Superior temporal gyrus (tissue), 1 donor: ENCODE data around the gene KLF3.

ENCODE experiments used
- DNase-seq: peaks from one replicate; pipeline ENCODE4 v3.0.0-alpha.2; 2016; ENCODE audit errors: extremely low spot score

The KLF3 gene

GRCh38 chr4:38674258-38675144, 10.5 kb downstream of the KLF3 start:
- DNase-seq, result peak; percentile 59

- DNase-seq, result peak; percentile 98
Measured at GRCh38 chr4:38675146-38676121, 11.4 kb downstream of the KLF3 start.

- DNase-seq, result no peak
Measured at GRCh38 chr4:38676986-38677385, 13.0 kb downstream of the KLF3 start.

- DNase-seq, result no peak
Measured at GRCh38 chr4:38677441-38677840, 13.4 kb downstream of the KLF3 start.

- peak; percentile 80 for DNase-seq
Measured at GRCh38 chr4:38678078-38678477, 14.1 kb downstream of the KLF3 start.

GRCh38 chr4:38679921-38680320, 15.9 kb downstream of the KLF3 start:
- no peak for DNase-seq

- no peak for DNase-seq
Measured at GRCh38 chr4:38681281-38681991, 17.4 kb downstream of the KLF3 start.

GRCh38 chr4:38682336-38682735, 18.3 kb downstream of the KLF3 start:
- no peak for DNase-seq

- DNase-seq, result no peak
Measured at GRCh38 chr4:38683276-38683675, 19.3 kb downstream of the KLF3 start.

GRCh38 chr4:38684271-38684670, 20.3 kb downstream of the KLF3 start:
- DNase-seq, result no peak

- no peak for DNase-seq
Measured at GRCh38 chr4:38684951-38685844, 21.2 kb downstream of the KLF3 start.

GRCh38 chr4:38686682-38687081, 22.7 kb downstream of the KLF3 start:
- DNase-seq, result no peak

- no peak for DNase-seq
Measured at GRCh38 chr4:38687571-38688011, 23.6 kb downstream of the KLF3 start.

GRCh38 chr4:38688676-38689355, 24.8 kb downstream of the KLF3 start:
- DNase-seq, result no peak

- DNase-seq, result no peak
Measured at GRCh38 chr4:38691251-38692008, 27.4 kb downstream of the KLF3 start.

- DNase-seq, result no peak
Measured at GRCh38 chr4:38692421-38692820, 28.4 kb downstream of the KLF3 start.

GRCh38 chr4:38693569-38693968, 29.6 kb downstream of the KLF3 start:
- DNase-seq, result no peak

- DNase-seq, result no peak
Measured at GRCh38 chr4:38694330-38694729, 30.3 kb downstream of the KLF3 start.

- DNase-seq, result no peak
Measured at GRCh38 chr4:38695809-38696208, 31.8 kb downstream of the KLF3 start.
